Gastroesophageal sphincter (tissue), 4 donors: Measurements from ENCODE around the gene LBHD2. TPM values are rescaled to one million over a fixed set of nuclear protein-coding genes. Genes with fewer than 3 reads are reported as not detected.
"Not testable (repeated sequence)": the region's sequence is repeated elsewhere in the genome, so short reads cannot be mapped to it uniquely, and the experiment has no call there.

Experiments
- ATAC-seq: fragments of 150-250 bp; one replicate; pipeline ENCODE4 v1.9.1; 2016; ENCODE audit warnings: mild to moderate bottlenecking, moderate library complexity
- H3K27ac ChIP-seq, 4 donors: fragments of 200-600 bp; sonication (generic) in 3 of 4; 1 replicate in 3 of 4; 2 replicates in 1 of 4; pipeline ENCODE4 v1.5.1; 2016 to 2019
- H3K27me3 ChIP-seq: fragments of 200-600 bp; sonication (generic); one replicate; pipeline ENCODE4 v1.5.1; 2019
- H3K36me3 ChIP-seq, 2 donors: fragments of 200-600 bp; sonication (generic); one replicate each; pipeline ENCODE4 v1.5.1; 2019; ENCODE audit warnings: control low read depth in 1 of 2
- H3K4me1 ChIP-seq, 3 donors: fragments of 200-600 bp; sonication (generic); 1 replicate in 2 of 3; 2 replicates in 1 of 3; pipeline ENCODE4 v1.5.1; 2016 to 2019; ENCODE audit warnings: control low read depth in 2 of 3
- H3K4me3 ChIP-seq, 2 donors: fragments of 200-600 bp; sonication (generic); one replicate each; pipeline ENCODE4 v1.5.1; 2019; ENCODE audit warnings: mild to moderate bottlenecking in 1 of 2, moderate library complexity in 1 of 2
- H3K9me3 ChIP-seq, 3 donors: fragments of 200-600 bp; sonication (generic); one replicate each; pipeline ENCODE4 v1.5.1; 2017 to 2019; ENCODE audit warnings: control low read depth in 2 of 3
- CTCF ChIP-seq, 4 experiments: fragments of 200-600 bp in 2 of 4; fragments of 450-650 bp in 2 of 4; sonication (generic) in 1 of 4; IDR thresholded peaks; one replicate each; pipeline ENCODE4 v1.5.1; 2017 to 2019; ENCODE audit warnings: antibody characterized with exemption in 4 of 4, mild to moderate bottlenecking in 2 of 4, moderate library complexity in 2 of 4
- EP300 ChIP-seq: sonication (generic); formaldehyde crosslinking; IDR thresholded peaks from one replicate; pipeline ENCODE4 v1.6.1; 2017; ENCODE audit warnings: antibody characterized with exemption, mild to moderate bottlenecking
- POLR2A ChIP-seq, 2 donors: fragments of 450-650 bp; IDR thresholded peaks; one replicate each; pipeline ENCODE4 v1.6.1; 2017; ENCODE audit warnings: antibody characterized with exemption in 2 of 2, mild to moderate bottlenecking in 2 of 2, moderate library complexity in 1 of 2
- POLR2AphosphoS5 ChIP-seq: sonication (generic); formaldehyde crosslinking; IDR thresholded peaks from one replicate; pipeline ENCODE4 v1.6.1; 2017; ENCODE audit warnings: antibody characterized with exemption
- WGBS, 2 donors: methylation state at CpG; one replicate each; pipeline ENCODE4 v1.1.5; 2018; ENCODE audit warnings: low coverage in 1 of 2; 5-methylcytosine and 5-hydroxymethylcytosine counted together
- total RNA-seq, 4 donors: library from RNA; depleted of rRNA; stranded (reverse); fragments of >200 nt; gene quantifications; one replicate each; pipeline ENCODE4 v1.1.0, GENCODE V29; 2016

LBHD2 gene
- total RNA-seq, 4 donors from 2014 or later, result not detected

DNA sequence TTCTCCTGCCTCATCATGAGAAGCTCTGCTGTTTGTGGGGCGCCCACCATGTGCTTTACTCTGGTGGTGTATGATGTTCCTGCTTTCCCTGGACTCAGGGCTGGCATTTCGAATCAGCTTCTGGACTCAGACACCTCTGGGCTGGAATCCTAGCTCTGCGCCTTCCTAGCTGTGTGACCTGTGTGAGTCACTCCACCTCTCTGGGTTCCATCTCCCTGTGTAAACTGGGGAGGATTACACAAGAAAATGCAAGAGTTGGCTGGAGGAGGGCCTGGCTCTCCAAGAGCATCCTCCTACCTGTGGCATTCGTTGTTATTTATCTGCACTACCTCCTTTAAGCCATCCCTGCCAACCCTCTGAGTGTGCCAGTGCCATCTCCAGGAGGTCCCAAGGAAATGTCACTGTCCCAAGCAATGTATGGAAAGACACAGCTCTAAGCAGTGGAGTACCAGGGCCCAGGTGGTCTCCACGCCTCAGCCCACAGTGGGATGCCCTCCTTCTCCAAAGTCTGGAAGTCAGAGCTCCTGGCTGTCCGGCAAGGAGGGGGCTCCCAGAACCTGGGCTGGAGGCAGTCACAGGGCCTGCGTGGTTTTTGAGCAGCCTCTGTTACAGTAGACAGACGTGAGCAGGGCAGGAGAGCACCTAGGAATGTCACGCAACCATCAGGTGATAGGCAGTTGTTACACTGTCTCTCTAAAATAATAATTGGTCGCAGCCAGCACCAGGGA, 32.0 kb downstream of the LBHD2 start:
- Histone ChIP-seq H3K4me3 (no peak overlapping the region), H3K36me3 (no peaks in the 10 kb centered on the region), H3K27me3 (peaks cover 22% of the 10 kb centered on the region), H3K27ac (no peak overlapping the region), H3K4me1 (peaks cover 0 to 67% (median 18%) of the 10 kb centered on the region in 3 donors), H3K9me3 (no peaks in the 10 kb centered on the region)
- TF ChIP-seq EP300 (no peak), POLR2A (IDR thresholded peaks at IDR 0.05) (no peak), POLR2AphosphoS5 (no peak), CTCF (IDR thresholded peaks at IDR 0.05) (no peak)
- no peak for ATAC-seq
- WGBS, 2 donors, result 72 to 91% methylated on average over 6 of the region's 10 CpGs

GRCh38 chr14:103116636-103117035, 32.6 kb downstream of the LBHD2 start:
- no peaks in the 10 kb centered on the region for H3K9me3 ChIP-seq
- H3K36me3 ChIP-seq, result no peaks in the 10 kb centered on the region
- 85 to 93% methylated on average over 9 to 14 of the region's 17 CpGs for WGBS, 2 donors
- peaks cover 23% of the 10 kb centered on the region for H3K27me3 ChIP-seq
- peaks cover 0 to 67% (median 24%) of the 10 kb centered on the region in 3 donors for H3K4me1 ChIP-seq
- H3K27ac ChIP-seq, result no peak overlapping the region
- no peak overlapping the region for H3K4me3 ChIP-seq
- ATAC-seq, result no peak
- TF ChIP-seq POLR2A (IDR thresholded peaks at IDR 0.05) (no peak), POLR2AphosphoS5 (no peak), EP300 (no peak), CTCF (IDR thresholded peaks at IDR 0.05) (no peak)

DNA sequence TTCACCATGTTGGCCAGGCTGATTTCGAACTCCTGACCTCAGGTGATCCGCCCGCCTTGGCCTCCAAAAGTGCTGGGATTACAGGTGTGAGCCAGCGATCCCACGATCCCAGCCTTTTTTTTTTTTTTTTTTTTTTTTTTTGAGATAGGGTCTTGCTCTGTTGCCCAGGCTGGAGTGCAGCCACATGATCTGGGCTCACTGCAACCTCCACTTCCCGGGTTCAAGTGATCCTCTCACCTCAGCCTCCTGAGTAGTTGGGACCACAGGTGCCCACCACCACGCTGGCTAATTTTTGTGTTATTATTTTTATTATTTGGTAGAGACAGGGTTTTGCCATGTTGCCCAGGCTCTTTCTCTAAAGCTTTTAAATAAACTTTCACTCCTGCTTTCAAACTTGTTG, 33.5 kb downstream of the LBHD2 start:
- Histone ChIP-seq H3K27ac (peak overlapping the region in 1 of 4 donors; percentile 76), H3K27me3 (peaks cover 23% of the 10 kb centered on the region), H3K4me1 (peaks cover 0 to 67% (median 33%) of the 10 kb centered on the region in 3 donors)
- not testable (repeated sequence) for ATAC-seq, H3K36me3 ChIP-seq, H3K9me3 ChIP-seq, H3K4me3 ChIP-seq
- 98% methylated on average over 6 of the region's 7 CpGs; no CpG with 5 or more reads in 1 of the 2 donors for WGBS, 2 donors

DNA sequence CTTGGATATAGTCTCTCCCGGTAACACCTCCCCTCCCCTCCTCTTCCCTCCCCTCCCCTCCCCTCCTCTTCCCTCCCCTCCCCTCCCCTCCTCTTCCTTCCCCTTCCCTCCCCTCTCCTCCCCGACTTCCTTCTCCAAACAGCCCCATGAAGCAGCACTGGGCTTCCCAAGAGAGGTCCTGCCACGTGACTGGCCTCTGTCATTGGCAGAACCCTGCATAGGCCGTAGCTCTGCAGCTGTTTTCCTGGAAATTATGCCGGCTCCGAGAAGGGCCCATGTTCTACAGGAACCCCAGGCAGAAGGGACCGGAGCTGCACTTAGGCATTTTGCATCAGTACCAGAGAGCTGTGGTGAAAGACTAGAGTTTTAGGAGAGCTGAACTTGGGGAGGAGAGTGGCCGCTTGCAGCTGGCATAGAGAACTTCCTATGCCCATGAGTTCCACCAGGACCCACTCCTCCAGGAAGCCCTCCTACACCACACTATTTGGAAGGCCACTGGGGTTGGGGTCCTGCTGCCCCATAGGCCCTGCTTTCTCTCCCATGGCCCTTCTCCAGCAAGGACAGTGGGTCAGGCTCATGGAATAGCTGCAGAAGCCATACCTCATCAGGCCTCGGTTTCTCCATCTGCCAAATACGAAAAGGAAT, 34.1 kb downstream of the LBHD2 start:
- ATAC-seq, result peak; percentile 32

More for the DNA sequence above, 34.1 kb downstream of the LBHD2 start:
- peaks cover 29% of the 10 kb centered on the region for H3K27me3 ChIP-seq
- WGBS, 2 donors, result 20% methylated on average over 1 of the region's 10 CpGs; no CpG with 5 or more reads in 1 of the 2 donors
- TF ChIP-seq EP300 (no peak), CTCF (IDR thresholded peaks at IDR 0.05) (no peak), POLR2A (IDR thresholded peaks at IDR 0.05) (no peak), POLR2AphosphoS5 (peak; percentile 45)
- H3K27ac ChIP-seq, result peak overlapping the region in 3 of 4 donors; percentile 68 to 76 (median 74)
- H3K9me3 ChIP-seq, result no peaks in the 10 kb centered on the region
- H3K36me3 ChIP-seq, result no peaks in the 10 kb centered on the region
- H3K4me1 ChIP-seq, result peaks cover 0 to 67% (median 37%) of the 10 kb centered on the region in 3 donors
- H3K4me3 ChIP-seq, result no peak overlapping the region
